Measurements from ENCODE around the gene NRBF2.

NRBF2 gene

GRCh38 chr10:63173468-63174232 is 40.5 kb downstream of the NRBF2 start:
- no peak for TF ChIP-seq CTCF (IDR thresholded peaks at IDR 0.05; ENCODE audit: low read depth, low read length, missing control alignments)
- DNase-seq (ENCODE audit: low read depth), result peak; percentile 64
- H3K4me3 ChIP-seq (ENCODE audit: low read depth, low read length), result no peak overlapping the region

GRCh38 chr10:63175534-63175933 is 42.4 kb downstream of the NRBF2 start:
- DNase-seq (ENCODE audit: low read depth), result no peak
- no peak overlapping the region for H3K4me3 ChIP-seq (ENCODE audit: low read depth, low read length)
- TF ChIP-seq CTCF (IDR thresholded peaks at IDR 0.05; ENCODE audit: low read depth, low read length, missing control alignments), result no peak

GRCh38 chr10:63192826-63193225 is 59.7 kb downstream of the NRBF2 start:
- no peak for TF ChIP-seq CTCF (IDR thresholded peaks at IDR 0.05; ENCODE audit: low read depth, low read length, missing control alignments)
- H3K4me3 ChIP-seq (ENCODE audit: low read depth, low read length), result no peak overlapping the region
- no peak for DNase-seq (ENCODE audit: low read depth)

- TF ChIP-seq CTCF (IDR thresholded peaks at IDR 0.05; ENCODE audit: low read depth, low read length, missing control alignments), result no peak
- no peak for DNase-seq (ENCODE audit: low read depth)
- no peak overlapping the region for H3K4me3 ChIP-seq (ENCODE audit: low read depth, low read length)
These were observed 64.4 kb downstream of the NRBF2 start for GRCh38 chr10:63197344-63198092.

GRCh38 chr10:63199716-63200115 is 66.6 kb downstream of the NRBF2 start:
- H3K4me3 ChIP-seq (ENCODE audit: low read depth, low read length), result no peak overlapping the region
- no peak for DNase-seq (ENCODE audit: low read depth)
- no peak for TF ChIP-seq CTCF (IDR thresholded peaks at IDR 0.05; ENCODE audit: low read depth, low read length, missing control alignments)

GRCh38 chr10:63200431-63200830 is 67.3 kb downstream of the NRBF2 start:
- TF ChIP-seq CTCF (IDR thresholded peaks at IDR 0.05; ENCODE audit: low read depth, low read length, missing control alignments), result no peak
- H3K4me3 ChIP-seq (ENCODE audit: low read depth, low read length), result no peak overlapping the region
- no peak for DNase-seq (ENCODE audit: low read depth)
